GM23338 (cell line): ENCODE results near the gene OR10T2. TPM values are rescaled to one million over a fixed set of nuclear protein-coding genes. Genes with fewer than 3 reads are reported as not detected.

ENCODE experiments used
- ATAC-seq: fragments of 200-7000 bp; cut with Tn5 transposase; 3 replicates; pipeline ENCODE4 v1.9.1; 2020
- DNase-seq: peaks from one replicate; pipeline ENCODE4 v3.0.0-alpha.2; 2015; ENCODE audit warnings: low spot score
- H2AFZ ChIP-seq: fragments of 200-600 bp; sonication (generic); 2 replicates; pipeline ENCODE4 v1.8.0; 2016; ENCODE audit warnings: antibody characterized with exemption, mild to moderate bottlenecking, moderate library complexity
- H3F3A ChIP-seq: fragments of 200-600 bp; sonication (generic); replicated peaks from 2 replicates; pipeline ENCODE4 v1.8.0; 2017; ENCODE audit warnings: antibody characterized with exemption, mixed run types, low read depth
- H3K27ac ChIP-seq: fragments of 200-600 bp; sonication (generic); 2 replicates; pipeline ENCODE4 v1.6.1; 2016; ENCODE audit warnings: low read depth
- H3K27me3 ChIP-seq: fragments of 200-600 bp; sonication (generic); 2 replicates; pipeline ENCODE4 v1.8.0; 2016; ENCODE audit warnings: mild to moderate bottlenecking, mixed run types, moderate library complexity; ENCODE audit not compliant: insufficient read depth
- H3K36me3 ChIP-seq: fragments of 200-600 bp; sonication (generic); 2 replicates; pipeline ENCODE4 v1.8.0; 2016; ENCODE audit warnings: mild to moderate bottlenecking; ENCODE audit not compliant: insufficient read depth
- H3K4me1 ChIP-seq: fragments of 200-600 bp; sonication (generic); 2 replicates; pipeline ENCODE4 v1.8.0; 2016; ENCODE audit warnings: mild to moderate bottlenecking, moderate library complexity; ENCODE audit not compliant: insufficient read depth
- H3K4me2 ChIP-seq: fragments of 200-600 bp; sonication (generic); 2 replicates; pipeline ENCODE4 v1.7.1; 2017; ENCODE audit warnings: mixed run types
- H3K4me3 ChIP-seq: fragments of 200-600 bp; sonication (generic); 2 replicates; pipeline ENCODE4 v1.6.1; 2016; ENCODE audit warnings: mixed run types
- H3K79me2 ChIP-seq: fragments of 200-600 bp; sonication (generic); replicated peaks from 2 replicates; pipeline ENCODE4 v1.8.0; 2017; ENCODE audit warnings: mild to moderate bottlenecking; ENCODE audit not compliant: insufficient read depth
- H3K9me2 ChIP-seq: fragments of 200-600 bp; sonication (generic); 2 replicates; pipeline ENCODE4 v1.8.0; 2017; ENCODE audit not compliant: insufficient read depth
- H4K20me1 ChIP-seq: fragments of 200-600 bp; sonication (generic); replicated peaks from 2 replicates; pipeline ENCODE4 v1.8.0; 2017; ENCODE audit warnings: mild to moderate bottlenecking; ENCODE audit not compliant: insufficient read depth
- H3K27ac Mint-ChIP-seq: 2 replicates; pipeline ENCODE4 v1.8.0; 2020; ENCODE audit warnings: inconsistent platforms, mild to moderate bottlenecking, moderate library complexity, mixed read lengths
- H3K27me3 Mint-ChIP-seq: 3 replicates; pipeline ENCODE4 v1.8.0; 2022; ENCODE audit warnings: low read depth, mild to moderate bottlenecking, moderate library complexity, mixed read lengths, inconsistent platforms; ENCODE audit not compliant: insufficient read depth, poor library complexity
- H3K36me3 Mint-ChIP-seq: 3 replicates; pipeline ENCODE4 v1.8.0; 2021; ENCODE audit warnings: low read depth, mild to moderate bottlenecking, inconsistent platforms, moderate library complexity, mixed read lengths
- H3K4me1 Mint-ChIP-seq: 3 replicates; pipeline ENCODE4 v1.8.0; 2020; ENCODE audit warnings: mild to moderate bottlenecking, inconsistent platforms, mixed read lengths
- H3K4me3 Mint-ChIP-seq: 3 replicates; pipeline ENCODE4 v1.8.0; 2021; ENCODE audit warnings: moderate library complexity, mild to moderate bottlenecking, inconsistent platforms, mixed read lengths
- H3K9me3 Mint-ChIP-seq: 3 replicates; pipeline ENCODE4 v1.8.0; 2020; ENCODE audit warnings: moderate library complexity, mild to moderate bottlenecking, inconsistent platforms, mixed read lengths
- CREB1 ChIP-seq: fragments of 250-450 bp; sonication (Bioruptor Pico); IDR thresholded peaks from 2 replicates; pipeline ENCODE4 v1.5.0; 2020; ENCODE audit warnings: low read depth, mild to moderate bottlenecking, moderate library complexity
- EZH2 ChIP-seq: fragments of 200-600 bp; sonication (generic); IDR thresholded peaks from one replicate; pipeline ENCODE4 v1.8.0; 2017; ENCODE audit warnings: antibody characterized with exemption, mild to moderate bottlenecking, low read depth; ENCODE audit not compliant: unreplicated experiment
- JUNB ChIP-seq: IDR thresholded peaks from one replicate; pipeline ENCODE4 v1.6.1; 2016; ENCODE audit warnings: antibody characterized with exemption; ENCODE audit not compliant: unreplicated experiment
- NANOG ChIP-seq: IDR thresholded peaks from 2 replicates; pipeline ENCODE4 v1.6.1; 2016; ENCODE audit warnings: antibody characterized with exemption, borderline replicate concordance
- POLR2AphosphoS5 ChIP-seq: IDR thresholded peaks from 2 replicates; pipeline ENCODE4 v1.6.1; 2016; ENCODE audit warnings: antibody characterized with exemption, low read depth
- STAT1 ChIP-seq: IDR thresholded peaks from one replicate; pipeline ENCODE4 v1.6.1; 2016; ENCODE audit warnings: antibody characterized with exemption; ENCODE audit not compliant: unreplicated experiment
- ZNF114 ChIP-seq: fragments of 250-450 bp; sonication (Bioruptor Pico); IDR thresholded peaks from 2 replicates; pipeline ENCODE4 v1.5.0; 2020; ENCODE audit warnings: mild to moderate bottlenecking, moderate library complexity
- ZNF331 ChIP-seq: fragments of 250-450 bp; sonication (Bioruptor Pico); IDR thresholded peaks from 2 replicates; pipeline ENCODE4 v1.5.0; 2020; ENCODE audit warnings: low read depth, mild to moderate bottlenecking, moderate library complexity
- polyA plus RNA-seq: library from polyadenylated mRNA; unstranded; fragments of >200 nt; fragmentation: Nextera tagmentation; extraction: Ambion mirVana; gene quantifications from 2 replicates; pipeline ENCODE4 v1.2.1, GENCODE V29; 2016
- total RNA-seq: library from RNA; depleted of rRNA; stranded (reverse); fragments of >200 nt; shearing (Covaris generic); gene quantifications from 2 replicates; pipeline ENCODE4 v1.2.3, GENCODE V29; 2014
- TF ChIP-seq, protein P1 (sequence below), 2 experiments: fragments of 200-600 bp in 1 of 2; sonication (generic) in 1 of 2; conservative IDR thresholded peaks; 2 replicates each; pipeline versions ENCODE4 v1.5.1 to v1.6.1; 2016 to 2017; ENCODE audit warnings: antibody characterized with exemption in 2 of 2, low read depth in 2 of 2, mild to moderate bottlenecking in 2 of 2, moderate library complexity in 1 of 2
- TF ChIP-seq, protein P2 (sequence below): IDR thresholded peaks from 2 replicates; pipeline ENCODE4 v1.6.1; 2016; ENCODE audit warnings: antibody characterized with exemption
- TF ChIP-seq, protein P3 (sequence below): fragments of 250-450 bp; sonication (Bioruptor Pico); IDR thresholded peaks from 2 replicates; pipeline ENCODE4 v1.5.0; 2020; ENCODE audit warnings: mild to moderate bottlenecking, moderate library complexity

OR10T2 gene
- total and polyA plus RNA-seq, 2 experiments from 2014 or later, result not detected

DNA sequence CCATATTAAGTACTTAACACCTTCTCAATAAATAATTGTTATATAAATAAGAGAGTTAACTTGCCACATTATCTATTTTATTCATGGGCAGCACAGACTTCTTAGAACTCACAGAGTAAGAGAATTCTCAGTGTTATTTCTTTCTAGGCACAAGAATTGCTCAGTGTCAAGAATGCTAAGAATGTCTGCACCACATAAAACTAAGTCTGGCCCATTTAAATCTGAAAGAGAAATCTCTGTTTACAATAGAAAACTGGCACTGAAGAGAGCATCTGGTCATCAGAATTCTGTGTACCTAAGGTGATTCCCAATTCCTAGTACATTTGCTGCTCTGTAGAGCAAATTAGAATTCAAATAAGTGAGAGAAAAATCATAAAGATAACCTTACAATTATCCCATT is 22.9 kb upstream of the OR10T2 start:
- Histone ChIP-seq H3K9me2 (no peaks in the 10 kb centered on the region), H3F3A (no peaks in the 10 kb centered on the region), H3K4me3 (no peak overlapping the region), H3K4me2 (peak overlapping the region; percentile 5; the same call in 1 of the 2 replicates), H3K27ac (peak overlapping the region; percentile 83), H3K4me1 (peaks cover 23% of the 10 kb centered on the region), H4K20me1 (no peaks in the 10 kb centered on the region), H2AFZ (no peak overlapping the region), H3K79me2 (no peaks in the 10 kb centered on the region), H3K36me3 (no peaks in the 10 kb centered on the region), H3K27me3 (no peaks in the 10 kb centered on the region)
- Mint-ChIP-seq H3K9me3 (no peaks in the 10 kb centered on the region), H3K4me3 (peak overlapping the region; percentile 24; the same call in 1 of the 3 replicates), H3K27me3 (no peaks in the 10 kb centered on the region), H3K36me3 (no peaks in the 10 kb centered on the region), H3K4me1 (peaks cover 28% of the 10 kb centered on the region), H3K27ac (peak overlapping the region; percentile 82; the same call in 1 of the 2 replicates)
- DNase-seq (peak; percentile 75), ATAC-seq (peak; percentile 86)
- peak; percentile 48; the same call in 1 of the 2 replicates for TF ChIP-seq NANOG
- TF ChIP-seq ZNF114 (CRISPR knock-in tag), result no peak

DNA sequence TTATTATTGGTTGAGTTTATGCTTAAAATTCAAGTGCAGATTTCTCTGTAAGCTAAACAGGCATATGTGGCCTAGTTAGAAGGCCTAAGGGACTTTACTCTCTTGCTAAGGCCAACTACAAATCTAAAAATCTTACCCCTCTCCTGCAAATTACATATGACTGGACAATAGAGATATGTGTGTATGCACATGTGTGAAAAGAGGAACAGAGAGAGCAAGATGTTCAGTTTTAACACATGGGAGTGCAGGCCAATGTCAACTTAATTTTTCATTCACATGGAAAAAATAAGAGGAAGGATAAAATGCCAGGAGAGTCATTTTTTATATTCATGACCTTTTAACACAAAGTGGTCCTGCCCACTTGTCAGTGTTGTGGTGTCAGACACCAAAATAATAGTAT is 18.3 kb upstream of the OR10T2 start:
- Histone ChIP-seq H3K79me2 (no peaks in the 10 kb centered on the region), H3K4me1 (peaks cover 6% of the 10 kb centered on the region), H3F3A (no peaks in the 10 kb centered on the region), H3K27ac (no peak overlapping the region), H2AFZ (no peak overlapping the region), H3K36me3 (no peaks in the 10 kb centered on the region), H3K9me2 (no peaks in the 10 kb centered on the region), H3K4me2 (no peak overlapping the region), H3K4me3 (no peak overlapping the region), H3K27me3 (no peaks in the 10 kb centered on the region), H4K20me1 (no peaks in the 10 kb centered on the region)
- Mint-ChIP-seq H3K9me3 (no peaks in the 10 kb centered on the region), H3K4me1 (peaks cover 18% of the 10 kb centered on the region), H3K27me3 (no peaks in the 10 kb centered on the region), H3K4me3 (no peak overlapping the region), H3K36me3 (no peaks in the 10 kb centered on the region), H3K27ac (no peak overlapping the region)
- ATAC-seq (no peak), DNase-seq (no peak)
- TF ChIP-seq NANOG (no peak), JUNB (no peak), POLR2AphosphoS5 (no peak), ZNF331 (CRISPR knock-in tag) (no peak), ZNF114 (CRISPR knock-in tag) (no peak), STAT1 (no peak), EZH2 (no peak), CREB1 (CRISPR knock-in tag) (no peak)
- TF ChIP-seq, protein P1, sequence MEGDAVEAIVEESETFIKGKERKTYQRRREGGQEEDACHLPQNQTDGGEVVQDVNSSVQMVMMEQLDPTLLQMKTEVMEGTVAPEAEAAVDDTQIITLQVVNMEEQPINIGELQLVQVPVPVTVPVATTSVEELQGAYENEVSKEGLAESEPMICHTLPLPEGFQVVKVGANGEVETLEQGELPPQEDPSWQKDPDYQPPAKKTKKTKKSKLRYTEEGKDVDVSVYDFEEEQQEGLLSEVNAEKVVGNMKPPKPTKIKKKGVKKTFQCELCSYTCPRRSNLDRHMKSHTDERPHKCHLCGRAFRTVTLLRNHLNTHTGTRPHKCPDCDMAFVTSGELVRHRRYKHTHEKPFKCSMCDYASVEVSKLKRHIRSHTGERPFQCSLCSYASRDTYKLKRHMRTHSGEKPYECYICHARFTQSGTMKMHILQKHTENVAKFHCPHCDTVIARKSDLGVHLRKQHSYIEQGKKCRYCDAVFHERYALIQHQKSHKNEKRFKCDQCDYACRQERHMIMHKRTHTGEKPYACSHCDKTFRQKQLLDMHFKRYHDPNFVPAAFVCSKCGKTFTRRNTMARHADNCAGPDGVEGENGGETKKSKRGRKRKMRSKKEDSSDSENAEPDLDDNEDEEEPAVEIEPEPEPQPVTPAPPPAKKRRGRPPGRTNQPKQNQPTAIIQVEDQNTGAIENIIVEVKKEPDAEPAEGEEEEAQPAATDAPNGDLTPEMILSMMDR (conservative IDR thresholded peaks at IDR 0.05; ENCODE audit: low read depth in 2 of 2), result no peak
- TF ChIP-seq, protein P2, sequence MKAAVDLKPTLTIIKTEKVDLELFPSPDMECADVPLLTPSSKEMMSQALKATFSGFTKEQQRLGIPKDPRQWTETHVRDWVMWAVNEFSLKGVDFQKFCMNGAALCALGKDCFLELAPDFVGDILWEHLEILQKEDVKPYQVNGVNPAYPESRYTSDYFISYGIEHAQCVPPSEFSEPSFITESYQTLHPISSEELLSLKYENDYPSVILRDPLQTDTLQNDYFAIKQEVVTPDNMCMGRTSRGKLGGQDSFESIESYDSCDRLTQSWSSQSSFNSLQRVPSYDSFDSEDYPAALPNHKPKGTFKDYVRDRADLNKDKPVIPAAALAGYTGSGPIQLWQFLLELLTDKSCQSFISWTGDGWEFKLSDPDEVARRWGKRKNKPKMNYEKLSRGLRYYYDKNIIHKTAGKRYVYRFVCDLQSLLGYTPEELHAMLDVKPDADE, result no peak
- TF ChIP-seq, protein P3, sequence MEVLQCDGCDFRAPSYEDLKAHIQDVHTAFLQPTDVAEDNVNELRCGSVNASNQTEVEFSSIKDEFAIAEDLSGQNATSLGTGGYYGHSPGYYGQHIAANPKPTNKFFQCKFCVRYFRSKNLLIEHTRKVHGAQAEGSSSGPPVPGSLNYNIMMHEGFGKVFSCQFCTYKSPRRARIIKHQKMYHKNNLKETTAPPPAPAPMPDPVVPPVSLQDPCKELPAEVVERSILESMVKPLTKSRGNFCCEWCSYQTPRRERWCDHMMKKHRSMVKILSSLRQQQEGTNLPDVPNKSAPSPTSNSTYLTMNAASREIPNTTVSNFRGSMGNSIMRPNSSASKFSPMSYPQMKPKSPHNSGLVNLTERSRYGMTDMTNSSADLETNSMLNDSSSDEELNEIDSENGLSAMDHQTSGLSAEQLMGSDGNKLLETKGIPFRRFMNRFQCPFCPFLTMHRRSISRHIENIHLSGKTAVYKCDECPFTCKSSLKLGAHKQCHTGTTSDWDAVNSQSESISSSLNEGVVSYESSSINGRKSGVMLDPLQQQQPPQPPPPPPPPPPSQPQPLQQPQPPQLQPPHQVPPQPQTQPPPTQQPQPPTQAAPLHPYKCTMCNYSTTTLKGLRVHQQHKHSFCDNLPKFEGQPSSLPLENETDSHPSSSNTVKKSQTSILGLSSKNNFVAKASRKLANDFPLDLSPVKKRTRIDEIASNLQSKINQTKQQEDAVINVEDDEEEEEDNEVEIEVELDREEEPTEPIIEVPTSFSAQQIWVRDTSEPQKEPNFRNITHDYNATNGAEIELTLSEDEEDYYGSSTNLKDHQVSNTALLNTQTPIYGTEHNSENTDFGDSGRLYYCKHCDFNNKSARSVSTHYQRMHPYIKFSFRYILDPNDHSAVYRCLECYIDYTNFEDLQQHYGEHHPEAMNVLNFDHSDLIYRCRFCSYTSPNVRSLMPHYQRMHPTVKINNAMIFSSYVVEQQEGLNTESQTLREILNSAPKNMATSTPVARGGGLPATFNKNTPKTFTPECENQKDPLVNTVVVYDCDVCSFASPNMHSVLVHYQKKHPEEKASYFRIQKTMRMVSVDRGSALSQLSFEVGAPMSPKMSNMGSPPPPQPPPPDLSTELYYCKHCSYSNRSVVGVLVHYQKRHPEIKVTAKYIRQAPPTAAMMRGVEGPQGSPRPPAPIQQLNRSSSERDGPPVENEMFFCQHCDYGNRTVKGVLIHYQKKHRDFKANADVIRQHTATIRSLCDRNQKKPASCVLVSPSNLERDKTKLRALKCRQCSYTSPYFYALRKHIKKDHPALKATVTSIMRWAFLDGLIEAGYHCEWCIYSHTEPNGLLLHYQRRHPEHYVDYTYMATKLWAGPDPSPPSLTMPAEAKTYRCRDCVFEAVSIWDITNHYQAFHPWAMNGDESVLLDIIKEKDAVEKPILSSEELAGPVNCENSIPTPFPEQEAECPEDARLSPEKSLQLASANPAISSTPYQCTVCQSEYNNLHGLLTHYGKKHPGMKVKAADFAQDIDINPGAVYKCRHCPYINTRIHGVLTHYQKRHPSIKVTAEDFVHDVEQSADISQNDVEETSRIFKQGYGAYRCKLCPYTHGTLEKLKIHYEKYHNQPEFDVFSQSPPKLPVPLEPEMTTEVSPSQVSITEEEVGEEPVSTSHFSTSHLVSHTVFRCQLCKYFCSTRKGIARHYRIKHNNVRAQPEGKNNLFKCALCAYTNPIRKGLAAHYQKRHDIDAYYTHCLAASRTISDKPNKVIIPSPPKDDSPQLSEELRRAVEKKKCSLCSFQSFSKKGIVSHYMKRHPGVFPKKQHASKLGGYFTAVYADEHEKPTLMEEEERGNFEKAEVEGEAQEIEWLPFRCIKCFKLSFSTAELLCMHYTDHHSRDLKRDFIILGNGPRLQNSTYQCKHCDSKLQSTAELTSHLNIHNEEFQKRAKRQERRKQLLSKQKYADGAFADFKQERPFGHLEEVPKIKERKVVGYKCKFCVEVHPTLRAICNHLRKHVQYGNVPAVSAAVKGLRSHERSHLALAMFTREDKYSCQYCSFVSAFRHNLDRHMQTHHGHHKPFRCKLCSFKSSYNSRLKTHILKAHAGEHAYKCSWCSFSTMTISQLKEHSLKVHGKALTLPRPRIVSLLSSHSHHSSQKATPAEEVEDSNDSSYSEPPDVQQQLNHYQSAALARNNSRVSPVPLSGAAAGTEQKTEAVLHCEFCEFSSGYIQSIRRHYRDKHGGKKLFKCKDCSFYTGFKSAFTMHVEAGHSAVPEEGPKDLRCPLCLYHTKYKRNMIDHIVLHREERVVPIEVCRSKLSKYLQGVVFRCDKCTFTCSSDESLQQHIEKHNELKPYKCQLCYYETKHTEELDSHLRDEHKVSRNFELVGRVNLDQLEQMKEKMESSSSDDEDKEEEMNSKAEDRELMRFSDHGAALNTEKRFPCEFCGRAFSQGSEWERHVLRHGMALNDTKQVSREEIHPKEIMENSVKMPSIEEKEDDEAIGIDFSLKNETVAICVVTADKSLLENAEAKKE (CRISPR knock-in tag), result no peak
